GM18909 (cell line): ENCODE data around the gene PSMB3.

Experiments
- ATAC-seq: cut with Tn5 transposase; IDR thresholded peaks from one replicate; pipeline ENCODE4 v1.9.1; 2021; ENCODE audit warnings: mild to moderate bottlenecking; ENCODE audit not compliant: unreplicated experiment, poor library complexity

The PSMB3 gene

DNA sequence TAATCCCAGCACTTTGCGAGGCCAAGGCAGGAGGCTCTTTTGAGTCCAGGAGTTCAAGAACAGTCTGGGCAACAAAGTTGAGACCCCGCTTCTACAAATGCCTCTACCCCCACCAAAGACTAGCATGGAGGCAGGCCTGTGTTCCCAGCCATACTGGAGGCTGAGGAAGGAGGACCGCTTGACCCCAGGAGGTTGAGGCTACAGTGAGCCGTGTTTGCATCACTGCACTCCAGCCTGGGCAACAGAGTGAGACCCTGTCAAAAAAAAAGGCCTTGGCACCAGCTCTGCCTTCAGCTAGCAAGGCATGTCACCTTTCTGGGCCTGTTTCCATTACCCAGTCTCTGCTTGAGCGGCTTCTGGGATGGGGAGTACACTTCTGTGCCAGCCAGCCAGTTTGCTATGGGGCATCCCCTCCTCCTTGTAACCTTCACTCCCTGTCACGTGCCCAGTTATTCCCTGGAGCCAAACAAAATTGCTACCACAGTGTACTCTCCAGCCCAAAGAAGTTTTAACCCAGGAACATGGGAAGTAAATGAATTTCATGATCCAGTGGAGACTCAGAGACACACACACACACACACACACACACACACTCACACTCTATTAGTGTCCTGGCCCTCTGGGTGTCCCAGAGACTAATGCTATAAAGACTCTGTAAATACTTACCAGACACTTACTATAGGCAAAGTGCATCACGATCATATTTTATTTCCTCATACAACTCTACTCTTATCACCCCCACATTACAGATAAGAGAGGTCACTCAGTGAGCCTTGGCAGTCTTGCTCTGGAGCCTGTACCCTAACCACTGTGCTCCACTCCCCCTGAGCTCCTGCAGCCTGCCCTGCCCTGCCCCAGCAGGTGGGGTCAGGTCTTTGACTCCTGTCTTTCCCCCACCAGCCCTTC lies 19.9 kb upstream of the PSMB3 start:
- ATAC-seq: no peak

- no peak for ATAC-seq
Observed at GRCh38 chr17:38733282-38733981, 19.1 kb upstream of the PSMB3 start.

GRCh38 chr17:38733982-38734973 lies 18.3 kb upstream of the PSMB3 start:
- no peak for ATAC-seq

DNA sequence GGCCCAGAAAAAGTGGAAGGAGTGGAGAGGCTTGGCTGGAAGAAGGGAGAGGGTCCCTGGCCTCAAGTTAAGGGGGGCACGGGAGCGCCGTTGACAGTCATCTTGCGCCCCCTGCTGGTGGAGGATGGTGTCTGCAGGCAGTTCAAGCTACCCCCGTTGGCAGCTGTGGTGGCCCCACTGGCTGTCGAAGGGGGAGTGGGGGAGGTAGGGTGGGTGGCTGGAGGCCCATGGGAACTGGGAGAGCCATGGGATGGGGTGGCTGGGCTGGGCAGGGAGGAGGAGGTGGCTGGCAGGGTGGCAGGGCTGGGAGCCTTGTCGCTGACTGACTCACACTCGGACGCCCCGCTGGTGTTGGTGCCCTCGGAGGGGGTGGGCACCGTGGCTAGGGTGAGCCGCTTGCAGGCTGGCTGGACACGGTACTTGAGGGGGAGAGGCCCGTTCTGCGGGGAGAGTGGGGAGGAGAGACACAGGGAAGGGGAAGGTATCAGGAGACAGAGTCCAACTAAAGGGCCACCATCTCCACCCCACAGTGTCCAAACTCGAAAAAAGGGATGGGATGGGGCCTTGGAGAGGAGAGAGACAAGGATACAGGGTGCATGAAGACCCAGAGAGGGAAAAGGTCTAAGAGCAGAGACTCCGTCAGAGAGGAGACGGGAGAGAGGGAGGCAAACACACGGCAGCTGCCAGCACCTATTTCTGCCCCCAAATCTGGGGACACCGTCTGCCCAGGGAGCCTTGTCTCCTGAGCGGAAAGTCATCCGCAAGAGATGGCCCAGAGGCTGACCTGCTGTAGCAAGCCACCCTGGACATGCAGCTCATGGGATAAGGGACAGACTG lies 17.2 kb upstream of the PSMB3 start:
- ATAC-seq: no peak

DNA sequence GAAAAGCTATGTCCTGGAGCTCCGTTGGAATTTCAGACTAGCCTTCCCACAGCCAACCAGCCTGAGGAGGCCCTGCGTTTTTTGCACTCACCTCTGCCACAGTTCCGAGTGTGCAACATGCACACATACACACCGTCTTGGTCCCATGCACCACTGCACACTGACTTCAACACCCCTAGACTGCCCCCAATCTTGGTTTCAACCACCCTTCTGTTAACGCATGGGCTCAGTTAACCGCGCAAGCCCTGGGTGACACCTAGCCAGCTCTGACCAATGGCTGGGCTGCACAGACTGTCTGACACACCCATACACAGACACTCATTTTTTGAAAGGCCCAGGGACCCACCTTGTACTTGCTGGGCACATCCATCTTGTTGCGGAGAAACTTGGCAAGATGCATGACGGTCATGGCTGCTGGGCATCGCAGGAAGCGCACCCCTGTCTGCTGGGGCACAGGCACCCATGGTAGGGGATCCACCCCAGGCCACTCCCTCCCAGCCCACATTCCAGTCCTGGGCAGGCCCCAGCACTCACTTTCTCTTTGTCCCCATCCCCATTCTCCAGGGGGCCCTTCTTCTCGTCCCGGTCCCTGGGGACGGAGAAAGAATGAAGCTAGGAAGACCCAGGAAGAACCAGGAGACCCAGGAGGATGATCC lies 14.4 kb upstream of the PSMB3 start:
- ATAC-seq: no peak

DNA sequence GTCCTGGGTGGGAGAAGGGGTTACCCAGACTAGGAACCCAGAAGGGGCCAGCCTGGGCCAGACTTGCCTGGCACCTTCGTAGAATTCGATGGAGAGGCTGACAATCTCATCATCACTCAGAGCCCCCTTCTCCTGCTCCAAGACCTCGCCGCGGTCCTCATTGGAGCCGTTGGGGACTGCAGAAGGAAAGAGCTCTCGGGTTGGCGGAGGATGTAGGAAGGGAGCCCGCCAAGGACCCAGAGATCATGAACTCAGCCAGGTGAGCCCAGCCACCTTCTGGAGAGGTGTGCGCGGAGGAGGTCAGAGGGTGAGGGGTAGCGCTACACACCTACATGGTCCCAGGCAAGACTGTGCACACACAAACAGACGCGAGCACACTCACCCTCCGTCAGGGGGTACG lies 13.9 kb upstream of the PSMB3 start:
- ATAC-seq: no peak

DNA sequence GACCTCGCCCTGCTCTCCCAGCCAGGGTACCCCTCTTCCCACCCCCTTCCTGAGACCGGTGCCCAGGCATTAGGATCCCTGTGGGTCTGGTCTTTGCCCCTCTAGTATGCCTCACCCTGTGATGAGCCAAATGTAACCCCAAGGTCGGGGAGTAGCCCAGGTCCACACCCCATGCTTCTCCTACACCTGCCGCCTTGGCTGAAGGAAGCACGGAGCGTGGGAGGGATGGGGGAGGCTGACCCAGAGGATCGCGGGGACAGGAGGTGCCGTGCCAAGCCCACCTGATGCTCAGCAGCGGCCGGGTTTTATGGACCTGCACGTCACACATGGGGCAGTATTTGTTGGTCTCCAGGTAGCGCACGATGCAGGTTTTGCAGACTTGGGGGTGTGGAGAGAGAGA lies 13.2 kb upstream of the PSMB3 start:
- ATAC-seq: no peak

- ATAC-seq: no peak
Observed at GRCh38 chr17:38740044-38740443, 12.5 kb upstream of the PSMB3 start.

GRCh38 chr17:38740806-38741205 lies 11.7 kb upstream of the PSMB3 start:
- no peak for ATAC-seq

- ATAC-seq: no peak
Observed at GRCh38 chr17:38741461-38741860, 11.1 kb upstream of the PSMB3 start.

DNA sequence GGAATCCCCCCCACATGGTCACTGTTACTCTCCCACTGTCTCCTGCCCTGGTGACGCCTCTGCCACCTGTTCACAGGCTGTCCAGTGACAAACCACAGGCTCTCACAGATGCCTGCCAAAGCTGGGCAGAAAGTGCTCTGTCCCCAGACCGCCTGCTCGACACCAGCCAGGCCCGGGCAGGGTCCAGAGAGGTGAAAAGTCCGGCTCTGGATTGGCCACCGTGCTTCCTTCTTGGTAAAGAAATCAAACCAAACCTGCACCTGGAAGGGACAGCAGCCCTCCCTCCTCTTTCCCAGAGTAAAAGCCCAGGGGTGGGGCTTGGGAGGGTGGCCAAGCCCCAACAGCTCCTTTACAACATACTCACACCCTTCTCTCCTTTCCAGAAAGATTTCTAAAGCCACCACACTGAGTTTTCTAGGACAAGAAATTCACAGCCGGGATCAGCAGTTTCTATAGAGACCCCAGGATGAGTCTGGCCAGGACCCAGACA lies 10.6 kb upstream of the PSMB3 start:
- ATAC-seq: no peak

- ATAC-seq: no peak
Observed at GRCh38 chr17:38742411-38743308, 9.9 kb upstream of the PSMB3 start.

DNA sequence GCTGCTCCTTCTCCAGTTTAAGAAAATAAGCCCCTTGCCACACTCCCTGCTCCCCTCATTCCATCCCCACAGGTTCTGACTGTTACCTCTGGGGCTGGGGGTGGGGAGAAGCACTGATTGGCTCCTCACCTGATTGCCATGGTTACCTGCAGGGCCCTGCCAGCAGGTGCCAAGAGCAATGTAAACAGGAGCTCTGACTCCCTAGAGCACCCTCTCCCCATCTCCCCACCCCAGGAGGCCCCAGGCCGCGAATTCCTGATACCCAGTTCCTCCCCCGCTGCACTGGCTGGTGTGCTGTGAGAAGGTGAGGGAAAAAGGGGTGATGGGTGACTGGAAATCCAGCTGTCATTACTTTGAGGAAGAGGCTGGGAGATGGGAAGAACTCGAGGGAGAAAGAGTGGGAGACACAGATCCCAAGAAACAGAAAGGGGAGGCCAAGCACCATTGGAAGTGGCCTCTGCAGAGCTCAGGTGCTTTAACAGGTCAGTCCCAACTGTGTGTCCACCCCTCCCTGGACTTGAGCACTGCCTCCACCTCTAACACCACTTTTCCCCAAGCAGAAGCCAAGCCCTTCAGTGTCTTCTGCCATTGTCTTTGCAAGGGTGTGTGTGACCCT lies 8.9 kb upstream of the PSMB3 start:
- no peak for ATAC-seq

DNA sequence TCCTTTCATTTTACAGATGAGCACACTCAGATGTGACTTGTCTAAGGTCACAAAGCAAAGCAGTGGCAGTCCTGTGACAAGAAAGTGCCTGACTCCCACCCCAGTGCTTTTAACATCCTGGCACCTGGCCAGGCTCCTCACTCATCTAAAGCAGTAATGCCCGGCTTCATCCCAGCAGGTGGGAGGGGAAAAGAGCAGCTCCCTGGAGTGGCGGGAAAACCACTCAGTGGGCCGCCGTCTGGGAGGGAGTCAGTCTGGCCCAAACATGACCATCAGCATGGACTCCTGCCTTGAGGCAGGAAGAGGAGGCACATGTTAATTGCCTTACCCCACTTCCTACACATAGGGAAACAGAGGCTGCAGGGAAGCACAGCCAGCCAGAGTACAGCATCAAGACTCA lies 7.0 kb upstream of the PSMB3 start:
- ATAC-seq: no peak

DNA sequence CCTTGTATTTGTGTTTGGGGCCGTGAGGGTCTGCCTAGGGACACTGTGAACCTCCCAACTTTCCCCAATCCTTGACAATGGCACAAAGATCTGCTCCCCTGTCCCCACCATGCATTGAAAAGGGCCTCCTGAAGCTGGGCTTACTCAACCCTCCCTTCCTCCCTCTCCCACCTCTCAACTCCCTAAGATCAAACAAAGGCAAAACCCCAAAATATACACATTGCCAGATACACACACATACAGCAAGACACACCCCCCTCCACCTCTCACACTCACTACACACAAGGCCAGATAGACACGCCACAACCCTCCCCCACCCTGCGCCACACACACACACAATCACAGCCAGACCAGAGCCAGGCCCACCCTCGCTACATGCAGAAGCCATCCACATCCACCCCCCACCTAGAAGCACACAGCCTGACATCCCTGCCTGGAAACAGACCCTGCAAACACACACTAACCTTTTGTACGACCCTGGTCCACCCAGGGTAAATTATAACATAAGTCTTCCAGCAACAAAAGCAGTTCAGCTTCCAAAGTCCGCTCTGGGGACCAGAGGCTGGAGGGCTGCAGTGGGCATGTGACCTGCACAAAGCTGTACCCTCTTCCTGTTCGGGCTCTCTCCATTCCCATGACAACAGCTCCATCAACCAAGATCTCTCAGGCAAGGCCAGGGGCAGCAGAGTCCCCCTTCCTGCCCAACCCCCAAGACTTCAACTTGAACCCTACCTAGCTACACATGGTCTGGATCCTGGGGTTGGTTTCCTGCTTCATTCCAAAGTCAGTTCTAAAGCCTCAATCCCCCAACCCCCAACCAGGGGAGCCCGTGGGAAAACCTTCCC lies 6.3 kb upstream of the PSMB3 start:
- no peak for ATAC-seq

- ATAC-seq: no peak
Observed at GRCh38 chr17:38746849-38747462, 5.6 kb upstream of the PSMB3 start.
